B cell (primary cell): ENCODE measurements around the gene AGT. TPM values are rescaled to one million over a fixed set of nuclear protein-coding genes. Genes with fewer than 3 reads are reported as not detected.

ENCODE experiments used
- ATAC-seq: fragments of 200-7000 bp; cut with Tn5 transposase; one replicate; pipeline ENCODE4 v1.10.0; 2021; ENCODE audit warnings: low read depth, mild to moderate bottlenecking, moderate number of reproducible peaks, moderate library complexity
- CTCF ChIA-PET: fragments of 350-600 bp; sonication (Branson Sonifier 250); formaldehyde crosslinking; loops from one replicate; lab custom pipeline; 2021; ENCODE audit warnings: antibody characterized with exemption, inconsistent platforms; lab: Charles Lee
- POLR2A ChIA-PET: fragments of 350-600 bp; sonication (Branson Sonifier 250); formaldehyde crosslinking; loops from one replicate; lab custom pipeline; 2021; ENCODE audit warnings: antibody characterized with exemption; lab: Charles Lee
- DNase-seq: peaks from one replicate; pipeline ENCODE4 v3.0.0; 2013
- H2AFZ ChIP-seq: 2 replicates; pipeline ENCODE4 v1.6.1; 2012; ENCODE audit warnings: mild to moderate bottlenecking, low read depth, low read length; ENCODE audit not compliant: insufficient read depth, poor library complexity, severe bottlenecking
- H3K27ac ChIP-seq, 2 donors: 1 replicate in 1 of 2; 2 replicates in 1 of 2; pipeline ENCODE4 v1.5.1; 2012 to 2013; ENCODE audit warnings: low read length in 2 of 2, mild to moderate bottlenecking in 2 of 2, moderate library complexity in 1 of 2
- H3K27me3 ChIP-seq, 4 experiments: fragments of 200-600 bp in 1 of 4; sonication (generic) in 1 of 4; replicated peaks in 1 of 4; 1 replicate in 2 of 4; 2 replicates in 2 of 4; pipeline versions ENCODE4 v1.6.1 to v1.7.0; 2013 to 2016; ENCODE audit warnings: low read length in 3 of 4, mild to moderate bottlenecking in 2 of 4, mixed read lengths in 1 of 4, moderate library complexity in 1 of 4; ENCODE audit not compliant: insufficient read depth in 4 of 4, control insufficient read depth in 3 of 4; ENCODE audit errors: control extremely low read depth in 1 of 4
- H3K36me3 ChIP-seq, 2 experiments: replicated peaks in 1 of 2; 1 replicate in 1 of 2; 2 replicates in 1 of 2; pipeline versions ENCODE4 v1.6.1 to v1.7.1; 2013; ENCODE audit warnings: low read length in 1 of 2; ENCODE audit not compliant: insufficient read depth in 2 of 2, control insufficient read depth in 1 of 2; ENCODE audit errors: control extremely low read depth in 1 of 2, extremely low read depth in 1 of 2
- H3K4me1 ChIP-seq, 2 donors: fragments of 200-600 bp in 1 of 2; sonication (generic) in 1 of 2; 1 replicate in 1 of 2; 2 replicates in 1 of 2; pipeline versions ENCODE4 v1.5.1 to v1.6.1; 2013 to 2017; ENCODE audit warnings: low read length in 2 of 2; ENCODE audit not compliant: control insufficient read depth in 2 of 2, insufficient read depth in 2 of 2
- H3K4me2 ChIP-seq: replicated peaks from 2 replicates; pipeline ENCODE3; 2012; ENCODE audit warnings: mild to moderate bottlenecking, low read depth, low read length; ENCODE audit not compliant: poor library complexity, severe bottlenecking
- H3K4me3 ChIP-seq, 5 experiments: fragments of 200-600 bp in 1 of 5; sonication (generic) in 1 of 5; 1 replicate in 3 of 5; 2 replicates in 2 of 5; pipeline versions ENCODE4 v1.5.1 to v1.7.0; 2011 to 2016; ENCODE audit warnings: low read length in 4 of 5, mild to moderate bottlenecking in 4 of 5, low read depth in 2 of 5, control low read depth in 1 of 5, moderate library complexity in 1 of 5; ENCODE audit not compliant: insufficient read depth in 1 of 5; ENCODE audit errors: control extremely low read depth in 1 of 5, extremely low read depth in 1 of 5
- H3K79me2 ChIP-seq: fragments of 200-600 bp; sonication (generic); one replicate; pipeline ENCODE4 v1.6.0; 2016; ENCODE audit warnings: low read length; ENCODE audit not compliant: control insufficient read depth, insufficient read depth
- H3K9ac ChIP-seq: fragments of 200-600 bp; sonication (generic); 2 replicates; pipeline ENCODE4 v1.6.1; 2017; ENCODE audit warnings: mild to moderate bottlenecking, low read length, moderate library complexity
- H3K9me3 ChIP-seq, 3 donors: one replicate each; pipeline versions ENCODE4 v1.6.1 to v1.7.1; 2013; ENCODE audit warnings: low read length in 2 of 3; ENCODE audit not compliant: control insufficient read depth in 2 of 3, insufficient read depth in 1 of 3; ENCODE audit errors: control extremely low read depth in 1 of 3
- H4K20me1 ChIP-seq: 2 replicates; pipeline ENCODE4 v1.6.0; 2012; ENCODE audit warnings: mild to moderate bottlenecking, low read length; ENCODE audit not compliant: insufficient read depth, control insufficient read depth, poor library complexity, severe bottlenecking
- H3K27ac Mint-ChIP-seq: one replicate; pipeline ENCODE4 v1.8.0; 2021; ENCODE audit warnings: mixed read lengths
- H3K27me3 Mint-ChIP-seq: one replicate; pipeline ENCODE4 v1.8.0; 2021; ENCODE audit warnings: mixed read lengths
- H3K4me1 Mint-ChIP-seq: one replicate; pipeline ENCODE4 v1.8.0; 2021; ENCODE audit warnings: mixed read lengths
- H3K4me3 Mint-ChIP-seq: one replicate; pipeline ENCODE4 v1.8.0; 2021; ENCODE audit warnings: mixed read lengths
- H3K9me3 Mint-ChIP-seq: one replicate; pipeline ENCODE4 v1.8.0; 2022; ENCODE audit warnings: mixed read lengths; ENCODE audit not compliant: insufficient read depth
- CTCF ChIP-seq: fragments of 200-600 bp; IDR thresholded peaks from one replicate; pipeline ENCODE4 v1.8.0; 2022; ENCODE audit warnings: antibody characterized with exemption, mild to moderate bottlenecking
- EZH2 ChIP-seq: IDR thresholded peaks from 2 replicates; pipeline ENCODE4 v1.6.1; 2012; ENCODE audit warnings: borderline replicate concordance, low read depth, mild to moderate bottlenecking, moderate library complexity, low read length; ENCODE audit not compliant: insufficient read depth, poor library complexity, severe bottlenecking
- WGBS: methylation state at CpG from one replicate; pipeline ENCODE4 v1.1.5; 2013; ENCODE audit warnings: missing lambda C conversion rate; ENCODE audit not compliant: insufficient coverage; 5-methylcytosine and 5-hydroxymethylcytosine counted together
- intact Hi-C: fragments of 100-400 bp; cut with micrococcal nuclease; formaldehyde crosslinking; loops from one replicate; pipeline ENCODE4 v1.10.0; 2022
- polyA plus RNA-seq: library from polyadenylated mRNA; depleted of rRNA; stranded (reverse); fragments of >200 nt; gene quantifications from 2 replicates; pipeline ENCODE4 v1.2.3, GENCODE V29; 2012
- total RNA-seq, 2 donors: library from RNA; stranded (reverse); fragments of 120-200 nt in 1 of 2; gene quantifications; 1 replicate in 1 of 2; 2 replicates in 1 of 2; pipeline versions ENCODE4 v1.2.3 to v1.2.4, GENCODE V29; 2013 to 2022

The AGT gene
- total and polyA plus RNA-seq, 2 donors (not counting 1 experiment from before 2014, with no cell fraction given) = not detected

DNA sequence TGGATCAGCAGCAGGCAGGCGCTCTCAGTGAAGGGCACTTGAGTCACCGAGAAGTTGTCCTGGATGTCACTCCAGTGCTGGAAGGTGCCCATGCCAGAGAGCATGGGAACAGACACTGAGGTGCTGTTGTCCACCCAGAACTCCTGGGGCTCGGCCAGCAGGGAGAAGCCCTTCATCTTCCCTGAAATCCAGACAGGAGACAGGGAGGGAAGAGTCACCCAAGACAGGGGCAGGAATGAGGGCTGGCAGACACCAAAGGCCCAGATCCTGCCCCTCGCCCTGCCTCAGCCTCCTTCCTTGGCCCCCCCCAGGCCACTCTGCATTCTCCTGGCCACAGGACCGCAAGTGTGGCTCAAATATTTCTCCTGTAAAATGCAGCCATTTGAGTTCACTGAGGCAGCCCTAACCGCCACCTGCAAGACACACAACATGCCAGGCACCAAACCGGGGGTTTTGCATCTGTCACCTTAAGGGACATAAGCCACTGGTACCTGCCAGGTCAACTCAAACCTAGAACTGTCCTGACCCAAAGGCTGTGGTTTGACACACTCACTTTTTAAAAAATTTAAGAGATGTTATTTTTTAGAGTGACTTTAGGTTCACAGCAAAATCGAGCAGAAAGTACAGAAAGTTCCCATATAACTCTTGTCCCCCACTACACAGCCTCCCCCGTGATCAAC is 7.8 kb downstream of the AGT start:
- Histone ChIP-seq H3K27me3 (no peaks in the 10 kb centered on the region), H3K4me1 (no peaks in the 10 kb centered on the region), H3K9me3 (no peaks in the 10 kb centered on the region), H3K9ac (no peak overlapping the region), H4K20me1 (no peaks in the 10 kb centered on the region), H2AFZ (no peak overlapping the region), H3K79me2 (no peaks in the 10 kb centered on the region), H3K4me2 (no peak overlapping the region), H3K27ac (no peak overlapping the region), H3K36me3 (no peaks in the 10 kb centered on the region), H3K4me3 (no peak overlapping the region)
- DNase-seq (no peak), ATAC-seq (no peak)
- TF ChIP-seq CTCF (no peak), EZH2 (no peak)
- no peak overlapping the region for H3K27ac Mint-ChIP-seq
- CTCF ChIA-PET = no interaction called here
- POLR2A ChIA-PET = no interaction called here
- intact Hi-C loops = no loop called here
- no peaks in the 10 kb centered on the region for H3K4me1 Mint-ChIP-seq
- no peaks in the 10 kb centered on the region for H3K9me3 Mint-ChIP-seq
- peaks cover 22% of the 10 kb centered on the region for H3K27me3 Mint-ChIP-seq
- no peak overlapping the region for H3K4me3 Mint-ChIP-seq
- WGBS = 95% methylated on average over 8 of the region's 9 CpGs

- POLR2A ChIA-PET = no interaction called here
- Histone ChIP-seq H3K27ac (no peak overlapping the region), H3K4me2 (no peak overlapping the region), H3K4me1 (no peaks in the 10 kb centered on the region), H4K20me1 (no peaks in the 10 kb centered on the region), H3K27me3 (peaks cover 0 to 3% (median 0%) of the 10 kb centered on the region in 4 experiments), H3K9ac (no peak overlapping the region), H3K9me3 (no peaks in the 10 kb centered on the region), H3K79me2 (no peaks in the 10 kb centered on the region), H3K36me3 (no peaks in the 10 kb centered on the region), H2AFZ (no peak overlapping the region), H3K4me3 (no peak overlapping the region)
- WGBS = 89% methylated on average over 6 of the region's 18 CpGs
- no peaks in the 10 kb centered on the region for H3K4me1 Mint-ChIP-seq
- no peak overlapping the region for H3K27ac Mint-ChIP-seq
- DNase-seq (no peak), ATAC-seq (no peak)
- no peak overlapping the region for H3K4me3 Mint-ChIP-seq
- H3K27me3 Mint-ChIP-seq = peaks cover 22% of the 10 kb centered on the region
- no peak for TF ChIP-seq CTCF
- no peak for TF ChIP-seq EZH2
- CTCF ChIA-PET = no interaction called here
- no peaks in the 10 kb centered on the region for H3K9me3 Mint-ChIP-seq
- intact Hi-C loops = no loop called here
These were observed 8.5 kb downstream of the AGT start for GRCh38 chr1:230705289-230706019.
